ENCODE measurements around the gene EIPR1. TPM values are rescaled to one million over a fixed set of nuclear protein-coding genes. Genes with fewer than 3 reads are reported as not detected.

EIPR1 gene
- total RNA-seq, 1 donor from 2014 or later: 35.9 TPM

- Mint-ChIP-seq H3K36me3 (ENCODE audit: low read depth, unreplicated experiment) (peaks cover 22% of the 10 kb centered on the region), H3K4me3 (ENCODE audit: unreplicated experiment) (no peak overlapping the region), H3K27ac (ENCODE audit: unreplicated experiment) (no peak overlapping the region), H3K9me3 (ENCODE audit: unreplicated experiment) (no peaks in the 10 kb centered on the region), H3K4me1 (ENCODE audit: unreplicated experiment) (peaks cover 5% of the 10 kb centered on the region), H3K27me3 (ENCODE audit: unreplicated experiment) (no peaks in the 10 kb centered on the region)
- DNase-seq (ENCODE audit: low spot score): no peak
- no peak for TF ChIP-seq CTCF (IDR thresholded peaks at IDR 0.05; ENCODE audit: unreplicated experiment)
Measured at GRCh38 chr2:3411103-3411502, 33.5 kb upstream of the EIPR1 start.

GRCh38 chr2:3409627-3410170, 32.1 kb upstream of the EIPR1 start:
- H3K9me3 Mint-ChIP-seq (ENCODE audit: unreplicated experiment): no peaks in the 10 kb centered on the region
- no peaks in the 10 kb centered on the region for H3K27me3 Mint-ChIP-seq (ENCODE audit: unreplicated experiment)
- H3K4me3 Mint-ChIP-seq (ENCODE audit: unreplicated experiment): no peak overlapping the region
- H3K4me1 Mint-ChIP-seq (ENCODE audit: unreplicated experiment): peaks cover 9% of the 10 kb centered on the region
- no peak overlapping the region for H3K27ac Mint-ChIP-seq (ENCODE audit: unreplicated experiment)
- H3K36me3 Mint-ChIP-seq (ENCODE audit: low read depth, unreplicated experiment): peaks cover 19% of the 10 kb centered on the region
- no peak for TF ChIP-seq CTCF (IDR thresholded peaks at IDR 0.05; ENCODE audit: unreplicated experiment)
- no peak for DNase-seq (ENCODE audit: low spot score)

GRCh38 chr2:3408781-3409180, 31.2 kb upstream of the EIPR1 start:
- TF ChIP-seq CTCF (IDR thresholded peaks at IDR 0.05; ENCODE audit: unreplicated experiment): no peak
- no peak overlapping the region for H3K27ac Mint-ChIP-seq (ENCODE audit: unreplicated experiment)
- H3K4me3 Mint-ChIP-seq (ENCODE audit: unreplicated experiment): no peak overlapping the region

GRCh38 chr2:3406501-3406900, 28.9 kb upstream of the EIPR1 start:
- no peak overlapping the region for H3K27ac Mint-ChIP-seq (ENCODE audit: unreplicated experiment)
- peaks cover 9% of the 10 kb centered on the region for H3K4me1 Mint-ChIP-seq (ENCODE audit: unreplicated experiment)
- H3K4me3 Mint-ChIP-seq (ENCODE audit: unreplicated experiment): no peak overlapping the region
- no peaks in the 10 kb centered on the region for H3K9me3 Mint-ChIP-seq (ENCODE audit: unreplicated experiment)
- DNase-seq (ENCODE audit: low spot score): no peak
- peaks cover 1% of the 10 kb centered on the region for H3K27me3 Mint-ChIP-seq (ENCODE audit: unreplicated experiment)
- H3K36me3 Mint-ChIP-seq (ENCODE audit: low read depth, unreplicated experiment): peaks cover 19% of the 10 kb centered on the region
- TF ChIP-seq CTCF (IDR thresholded peaks at IDR 0.05; ENCODE audit: unreplicated experiment): no peak

More at GRCh38 chr2:3408781-3409180, 31.2 kb upstream of the EIPR1 start:
- no peak for DNase-seq (ENCODE audit: low spot score)
- H3K27me3 Mint-ChIP-seq (ENCODE audit: unreplicated experiment): no peaks in the 10 kb centered on the region
- no peaks in the 10 kb centered on the region for H3K9me3 Mint-ChIP-seq (ENCODE audit: unreplicated experiment)
- H3K4me1 Mint-ChIP-seq (ENCODE audit: unreplicated experiment): peaks cover 9% of the 10 kb centered on the region
- peaks cover 17% of the 10 kb centered on the region for H3K36me3 Mint-ChIP-seq (ENCODE audit: low read depth, unreplicated experiment)

- no peak overlapping the region for H3K27ac Mint-ChIP-seq (ENCODE audit: unreplicated experiment)
Measured at GRCh38 chr2:3405876-3406275, 28.3 kb upstream of the EIPR1 start.

More at GRCh38 chr2:3405876-3406275, 28.3 kb upstream of the EIPR1 start:
- Mint-ChIP-seq H3K27me3 (ENCODE audit: unreplicated experiment) (peaks cover 1% of the 10 kb centered on the region), H3K36me3 (ENCODE audit: low read depth, unreplicated experiment) (peaks cover 19% of the 10 kb centered on the region), H3K4me3 (ENCODE audit: unreplicated experiment) (no peak overlapping the region), H3K4me1 (ENCODE audit: unreplicated experiment) (peaks cover 9% of the 10 kb centered on the region), H3K9me3 (ENCODE audit: unreplicated experiment) (no peaks in the 10 kb centered on the region)
- DNase-seq (ENCODE audit: low spot score): no peak
- no peak for TF ChIP-seq CTCF (IDR thresholded peaks at IDR 0.05; ENCODE audit: unreplicated experiment)

Measured in endothelial cell (in vitro differentiated cells).